NCI-H69 (cell line): Measurements from ENCODE around the gene KIRREL1.
A peak's percentile ranks its signal among the peaks of the same experiment; 100 is the strongest.

Experiments used
- DNase-seq: peaks from one replicate; lab custom pipeline; 2025; lab: John Stamatoyannopoulos, UW

The KIRREL1 gene

DNA sequence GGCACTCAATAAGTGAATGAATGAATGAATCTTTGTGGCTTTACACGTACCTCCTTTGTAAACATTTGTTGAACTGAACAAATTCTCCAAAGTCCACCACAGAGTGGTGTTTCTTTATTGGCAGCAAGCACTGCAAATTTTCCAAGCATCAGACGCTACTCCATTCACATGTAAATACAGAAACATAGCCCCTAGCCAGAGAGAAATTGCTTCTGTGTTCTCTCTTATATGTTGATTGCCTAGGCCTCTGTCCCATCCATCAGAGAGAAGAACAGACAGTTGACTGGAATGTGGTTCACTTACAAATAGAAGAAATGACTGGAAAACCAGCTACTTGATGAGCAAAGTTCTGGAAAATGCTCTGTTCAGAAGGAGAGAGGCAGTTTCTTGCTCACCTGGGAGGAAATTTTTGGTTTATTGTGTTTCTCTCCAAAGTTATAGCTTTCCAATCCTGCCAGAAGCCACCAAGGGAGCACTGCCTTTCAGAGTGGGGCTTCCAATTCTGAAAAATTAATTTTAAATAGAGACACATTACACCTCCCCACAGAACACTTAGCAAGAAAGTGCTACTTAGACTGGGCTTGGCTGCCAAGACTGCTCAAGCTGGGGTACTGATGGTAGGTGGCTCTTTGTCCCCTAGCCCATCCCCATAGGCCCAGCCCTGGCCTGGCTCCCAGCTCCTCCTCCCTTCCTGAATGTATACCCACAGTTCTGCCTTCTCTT lies 18.1 kb upstream of the KIRREL1 start:
- DNase-seq: no peak

DNA sequence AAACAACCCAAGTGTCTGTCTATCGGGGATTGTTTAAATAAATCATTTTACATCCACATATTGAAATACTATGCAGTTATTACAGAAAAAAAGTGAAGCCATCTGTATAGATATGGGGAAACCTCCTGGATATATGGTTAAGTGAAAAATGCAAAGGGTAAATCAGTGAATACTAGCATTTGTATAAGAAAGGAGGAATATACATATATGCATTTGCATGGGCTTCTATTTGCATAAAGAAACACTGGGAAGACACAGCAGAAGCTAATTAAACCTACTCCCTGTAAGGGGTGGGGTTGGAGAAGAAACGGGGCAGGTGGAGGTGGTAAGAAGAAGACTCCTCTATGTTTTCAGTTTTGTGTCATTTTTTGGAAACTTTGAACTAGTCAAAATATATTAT lies 16.6 kb upstream of the KIRREL1 start:
- no peak for DNase-seq

DNA sequence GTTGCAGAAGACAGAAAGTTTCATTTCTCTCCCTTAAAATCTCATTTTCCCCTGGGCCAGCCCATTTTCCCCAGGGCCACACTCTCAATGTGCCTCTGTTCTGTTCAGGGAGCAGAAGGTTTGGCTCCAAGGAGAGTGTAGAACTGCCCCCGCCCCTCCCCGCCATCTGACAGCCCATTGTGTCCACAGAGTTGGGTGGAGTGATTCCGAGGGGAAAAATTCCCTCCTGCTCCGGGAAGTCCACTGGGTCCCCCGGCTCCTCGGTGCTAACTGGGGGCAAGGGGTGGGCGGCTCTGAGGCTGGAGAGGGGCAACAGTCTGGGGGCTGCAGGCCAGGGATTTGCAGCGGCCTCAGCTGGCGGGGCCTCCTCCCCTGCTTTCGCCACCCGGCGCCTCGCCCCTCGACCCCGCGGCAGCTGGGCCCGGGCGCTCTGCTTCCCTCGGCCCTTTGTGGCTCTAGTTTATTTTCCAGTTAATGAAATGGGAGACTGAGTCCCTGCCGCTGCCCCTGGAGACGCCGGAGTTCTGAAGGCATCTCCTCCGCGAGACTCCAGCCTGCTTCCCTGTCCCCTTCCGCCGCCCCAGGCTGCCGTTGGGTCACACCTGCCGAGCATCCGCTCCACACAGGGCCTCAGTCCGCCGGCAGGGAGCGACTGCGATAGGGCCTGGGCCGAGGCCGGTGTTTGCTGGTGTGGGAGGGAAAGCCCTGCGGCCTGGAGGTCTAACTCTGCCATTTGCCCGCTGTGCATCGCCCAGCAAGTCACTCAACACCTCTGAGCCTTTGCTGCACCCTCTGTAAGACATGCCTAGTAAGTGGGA lies 14.7 kb upstream of the KIRREL1 start:
- DNase-seq: peak; percentile 67

DNA sequence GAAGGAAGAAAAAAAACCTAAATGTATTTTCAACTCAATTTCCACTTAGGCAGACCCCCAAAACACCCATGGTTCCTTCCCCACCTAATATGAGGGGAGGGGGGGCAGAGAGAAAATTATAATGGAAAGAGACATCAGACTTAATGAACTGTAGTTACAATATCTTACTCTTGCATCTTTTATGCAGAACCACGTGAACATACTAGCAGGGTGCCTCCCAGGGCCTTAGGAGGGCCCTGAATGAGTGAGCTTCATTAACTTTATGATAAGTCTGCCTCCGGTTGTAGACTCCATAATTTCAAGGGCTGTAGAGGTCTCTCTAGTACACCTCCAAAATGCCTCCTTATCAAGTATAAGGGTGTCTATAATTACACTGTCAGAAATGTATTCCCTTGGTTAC lies 11.3 kb upstream of the KIRREL1 start:
- no peak for DNase-seq

GRCh38 chr1:157983787-157984186 lies 9.7 kb upstream of the KIRREL1 start:
- no peak for DNase-seq

DNA sequence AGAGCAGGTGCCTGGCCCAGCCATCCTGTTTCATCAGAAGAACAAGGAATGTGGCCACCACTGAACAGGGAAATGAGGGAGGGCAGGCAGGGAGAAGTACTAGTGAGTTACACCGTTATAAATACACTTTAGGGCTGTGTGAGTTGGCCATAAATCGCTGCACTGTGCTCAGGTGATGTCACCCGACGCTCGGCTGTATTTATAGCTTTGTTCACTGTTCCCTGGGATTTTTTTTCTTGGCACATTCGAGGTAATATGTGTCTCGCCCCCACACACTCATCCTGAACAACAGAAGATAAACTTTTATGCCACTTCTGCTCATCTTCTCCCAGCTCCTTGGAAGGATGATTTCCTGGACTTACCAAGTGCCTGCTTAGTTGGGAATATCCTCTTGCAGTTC lies 9.0 kb upstream of the KIRREL1 start:
- DNase-seq: no peak

GRCh38 chr1:157985473-157985872 lies 8.0 kb upstream of the KIRREL1 start:
- no peak for DNase-seq

DNA sequence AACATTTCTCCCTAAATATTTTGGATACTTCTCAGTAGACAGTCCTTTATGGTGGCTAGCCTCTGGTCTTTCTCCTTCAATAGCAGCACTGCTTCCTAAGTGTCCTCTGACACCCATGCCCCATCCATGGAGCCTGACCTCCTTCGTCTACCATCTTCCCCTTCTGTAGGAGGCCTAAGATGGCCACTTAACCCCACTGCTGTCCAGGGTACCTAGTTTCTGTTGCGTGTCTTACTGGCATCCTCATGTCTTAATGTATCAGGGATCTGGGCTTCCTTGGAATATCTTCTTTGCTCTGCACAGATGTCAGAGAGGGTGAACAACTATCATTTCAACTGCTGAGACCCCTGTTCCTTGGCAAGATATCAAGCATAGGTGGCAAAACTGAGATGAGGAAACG lies 5.4 kb upstream of the KIRREL1 start:
- DNase-seq: no peak

- DNase-seq: peak; percentile 82
Observed at GRCh38 chr1:157992031-157992832, 1.2 kb upstream of the KIRREL1 start.

- peak; percentile 74 for DNase-seq
Observed at GRCh38 chr1:157992833-157993146, 655 bp upstream of the KIRREL1 start.

DNA sequence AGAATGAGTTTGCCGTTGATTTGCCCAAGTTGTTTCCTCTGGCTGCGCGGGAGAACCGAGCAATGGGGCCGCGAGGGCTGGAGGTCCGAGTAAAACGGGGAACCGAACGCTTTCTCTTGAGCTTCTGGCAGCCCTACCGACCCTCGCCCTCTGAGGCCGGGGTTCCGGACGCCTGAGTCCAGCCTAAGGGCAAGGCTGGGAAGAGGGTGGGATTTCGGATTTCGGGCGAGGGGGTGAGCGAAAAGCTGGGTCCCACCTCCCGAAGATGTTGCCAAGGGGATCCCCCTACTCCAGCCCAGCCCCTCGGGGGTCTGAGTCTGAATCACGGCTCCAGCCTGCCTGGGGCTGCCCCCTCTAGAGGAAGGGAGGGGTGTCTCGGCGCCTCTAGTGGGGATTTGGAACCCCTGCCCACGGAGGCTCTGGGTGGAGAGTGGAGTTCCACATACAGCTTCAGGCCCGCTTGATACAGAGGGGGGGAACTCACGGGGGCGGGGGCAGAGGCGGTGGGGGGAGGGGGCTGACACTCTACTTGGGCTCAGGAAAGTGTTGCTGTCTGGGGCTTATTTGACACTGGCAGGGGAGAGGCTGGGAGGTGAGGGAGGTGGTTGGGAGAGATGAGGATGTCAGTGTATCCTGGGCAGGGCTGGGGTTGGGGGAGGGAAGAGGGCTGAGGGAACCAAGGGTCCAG lies 617 bp downstream of the KIRREL1 start:
- DNase-seq: peak; percentile 68

DNA sequence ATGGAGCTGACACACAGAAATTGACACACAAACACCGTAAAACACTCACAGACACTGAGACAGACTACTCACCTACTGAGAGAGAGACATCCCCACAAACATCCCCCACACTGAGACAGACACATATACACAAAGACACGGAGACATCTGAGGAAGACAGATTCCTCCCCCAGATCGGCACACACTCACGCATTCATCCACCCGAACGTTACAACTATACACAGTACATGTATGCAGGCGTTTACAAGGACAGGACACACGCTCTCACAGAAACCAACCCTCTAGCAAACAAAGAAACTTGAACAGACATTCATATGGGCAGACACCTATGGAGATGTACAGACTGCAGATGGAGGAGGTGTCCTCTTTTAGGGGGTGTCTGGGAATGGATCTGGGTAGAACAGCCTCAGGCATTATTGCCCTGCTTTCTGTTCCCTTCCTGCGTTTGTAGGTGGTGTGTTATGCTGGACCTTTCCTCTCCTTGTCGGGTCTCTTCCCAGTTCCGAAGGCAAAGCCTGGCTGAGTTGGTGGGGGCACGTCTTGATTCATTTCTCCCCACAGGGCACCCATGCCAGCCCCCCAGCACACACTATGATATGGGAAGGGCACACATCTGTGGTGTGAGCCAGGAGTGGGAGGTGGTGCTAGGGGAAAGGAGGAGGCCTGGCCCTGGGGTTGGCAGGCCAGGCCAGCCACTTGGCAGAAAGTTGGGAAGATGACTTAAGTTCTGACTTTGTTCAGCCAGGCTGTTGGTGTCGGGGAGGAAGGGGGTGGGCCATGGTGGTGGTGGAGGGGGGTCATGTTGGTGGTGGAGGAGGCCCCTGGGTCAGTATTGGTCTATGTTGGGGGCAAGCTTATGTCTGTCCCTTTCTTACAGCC lies 1.5 kb downstream of the KIRREL1 start:
- DNase-seq: peak; percentile 34

- no peak for DNase-seq
Observed at GRCh38 chr1:157995583-157996169, 2.2 kb downstream of the KIRREL1 start.

DNA sequence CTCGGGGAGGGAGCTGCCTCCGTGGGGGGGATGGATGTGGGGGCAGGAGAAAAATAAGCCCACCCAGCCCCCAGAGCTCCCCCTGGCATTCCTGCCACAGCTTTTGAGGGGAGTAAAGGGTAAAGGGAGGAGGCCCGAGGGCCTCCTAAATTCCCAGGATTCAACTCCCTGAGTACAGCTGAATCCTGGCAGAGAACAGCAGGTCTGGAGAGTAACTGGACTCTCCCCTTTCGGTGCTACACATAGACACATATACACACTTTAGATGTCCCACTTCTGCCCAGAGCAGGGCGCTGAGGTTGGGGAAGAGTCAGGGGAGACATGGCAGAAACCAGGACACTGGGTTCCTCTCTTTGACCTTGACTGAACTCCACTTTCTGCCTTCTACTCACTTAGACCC lies 3.0 kb downstream of the KIRREL1 start:
- DNase-seq: no peak

DNA sequence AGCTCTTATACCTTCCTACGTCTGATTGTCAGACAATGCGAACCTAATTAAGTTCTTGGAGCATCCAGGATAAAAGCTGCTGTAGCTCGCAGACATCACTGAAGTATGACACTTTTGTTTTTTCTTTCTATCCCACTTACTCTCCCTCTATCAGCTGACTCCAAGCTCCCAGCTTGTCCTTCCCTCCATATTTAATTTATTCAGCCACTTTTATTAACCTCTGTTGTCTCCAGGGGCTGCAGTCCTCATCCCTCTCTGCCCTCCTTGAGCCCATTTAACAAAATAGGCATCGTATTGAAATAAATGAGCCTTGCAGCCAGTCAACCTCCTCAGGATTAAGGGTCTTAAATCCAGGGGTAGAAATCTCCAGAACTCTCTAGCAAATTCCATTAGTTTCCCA lies 7.1 kb downstream of the KIRREL1 start:
- no peak for DNase-seq

GRCh38 chr1:158002022-158002630 lies 8.7 kb downstream of the KIRREL1 start:
- peak; percentile 5 for DNase-seq

DNA sequence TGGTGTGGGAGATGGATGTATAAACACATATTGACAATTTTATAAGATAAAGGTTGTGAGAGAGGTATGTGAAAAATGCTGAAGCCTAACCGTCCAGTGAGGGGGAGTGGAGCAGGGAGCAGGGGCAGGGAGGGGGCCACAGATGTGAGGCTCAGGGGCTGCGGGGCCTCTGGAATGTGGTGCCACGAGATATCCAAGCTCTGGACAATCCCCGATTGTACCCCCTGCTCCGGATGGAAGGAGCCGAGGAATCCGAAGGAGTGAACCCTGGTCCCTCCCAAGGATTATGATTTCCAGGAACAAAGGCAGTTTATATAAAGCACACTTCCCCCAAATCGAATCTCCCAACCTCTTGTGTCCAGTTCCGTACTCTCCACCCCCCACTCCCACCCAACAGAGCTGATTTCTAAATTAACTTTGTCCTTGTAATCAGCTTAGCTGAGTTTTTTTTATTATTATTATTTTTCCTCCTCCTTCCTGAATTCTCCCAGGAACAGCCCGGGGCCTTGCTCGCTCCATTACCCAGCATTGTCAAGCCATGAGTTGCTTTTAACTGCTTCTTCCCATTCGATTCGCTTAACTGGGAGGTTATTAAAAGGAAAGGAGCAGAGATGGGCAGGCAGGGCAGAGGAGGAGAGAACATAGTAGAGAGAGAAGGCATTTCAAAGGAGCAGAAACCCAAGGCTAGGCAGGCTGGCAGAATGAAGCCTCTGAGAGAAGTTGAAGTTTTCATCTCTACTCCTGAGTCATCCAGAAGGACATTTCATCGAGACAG lies 9.4 kb downstream of the KIRREL1 start:
- DNase-seq: peak; percentile 24

- DNase-seq: no peak
Observed at GRCh38 chr1:158003406-158003800, 10.0 kb downstream of the KIRREL1 start.

- DNase-seq: peak; percentile 10
Observed at GRCh38 chr1:158005224-158005623, 11.8 kb downstream of the KIRREL1 start.

- peak; percentile 33 for DNase-seq
Observed at GRCh38 chr1:158007180-158007579, 13.7 kb downstream of the KIRREL1 start.
